ENCODE results near the gene ECE1. TPM values are rescaled to one million over a fixed set of nuclear protein-coding genes. Genes with fewer than 3 reads are reported as not detected.

Gene ECE1
- total and polyA plus RNA-seq, 7 experiments from 2014 or later: 21.3 to 97.4 (median 71.2) TPM

GRCh38 chr1:21313203-21313885, 23.1 kb upstream of the ECE1 start:
- ATAC-seq: no peak
- Mint-ChIP-seq H3K4me1 (peaks cover 34 to 68% (median 49%) of the 10 kb centered on the region in 7 donors), H3K27ac (peak overlapping the region in 3 of 9 donors; percentile 12 to 68 (median 20))

GRCh38 chr1:21312407-21312992, 22.2 kb upstream of the ECE1 start:
- H3K27ac Mint-ChIP-seq: no peak overlapping the region
- H3K36me3 Mint-ChIP-seq: peaks cover 4 to 14% (median 11%) of the 10 kb centered on the region in 5 donors
- H3K4me3 ChIP-seq (ENCODE audit: low read length): no peak overlapping the region
- POLR2A ChIA-PET: interaction anchor here (1.7 to 23.1 kb wide), 3 partner anchors 10 to 19 kb away, joined by 9 to 427 read pairs (median 12); partner anchors contain the start of gene ECE1
- peaks cover 37 to 73% (median 54%) of the 10 kb centered on the region in 7 donors for H3K4me1 Mint-ChIP-seq
- H3K27me3 Mint-ChIP-seq: no peaks in the 10 kb centered on the region
- no peak overlapping the region for H3K4me3 Mint-ChIP-seq
- no peak overlapping the region for H3K27ac ChIP-seq (ENCODE audit: low read depth, low read length)
- H3K36me3 ChIP-seq (ENCODE audit: control insufficient read depth in 2 of 3, insufficient read depth in 3 of 3, low read length in 3 of 3): peaks cover 0 to 5% (median 4%) of the 10 kb centered on the region in 3 experiments
- H3K9me3 ChIP-seq (ENCODE audit: control insufficient read depth in 2 of 3, low read length in 3 of 3): no peaks in the 10 kb centered on the region
- peaks cover 0 to 31% of the 10 kb centered on the region in 2 donors for H3K4me1 ChIP-seq (ENCODE audit: control insufficient read depth in 2 of 2, insufficient read depth in 2 of 2, low read length in 2 of 2)
- no peak for DNase-seq
- H3K9me3 Mint-ChIP-seq: no peaks in the 10 kb centered on the region
- no peaks in the 10 kb centered on the region for H3K27me3 ChIP-seq (ENCODE audit: control insufficient read depth in 2 of 2, insufficient read depth in 2 of 2, low read length in 2 of 2)
- no peak for ATAC-seq
- intact Hi-C loops (cut with micrococcal nuclease): no loop called here
- CTCF ChIA-PET: interaction anchor here (0.9 to 3.0 kb wide), 3 partner anchors 10 to 20 kb away, joined by 3 to 8 read pairs (median 4); no protein-coding TSS in a partner anchor

More at GRCh38 chr1:21313203-21313885, 23.1 kb upstream of the ECE1 start:
- Histone ChIP-seq H3K36me3 (ENCODE audit: control insufficient read depth in 2 of 3, insufficient read depth in 3 of 3, low read length in 3 of 3) (peaks cover 0 to 5% (median 5%) of the 10 kb centered on the region in 3 experiments), H3K27me3 (ENCODE audit: control insufficient read depth in 2 of 2, insufficient read depth in 2 of 2, low read length in 2 of 2) (no peaks in the 10 kb centered on the region), H3K4me1 (ENCODE audit: control insufficient read depth in 2 of 2, insufficient read depth in 2 of 2, low read length in 2 of 2) (peaks cover 0 to 23% of the 10 kb centered on the region in 2 donors), H3K4me3 (ENCODE audit: low read length) (no peak overlapping the region), H3K9me3 (ENCODE audit: control insufficient read depth in 2 of 3, low read length in 3 of 3) (no peaks in the 10 kb centered on the region), H3K27ac (ENCODE audit: low read depth, low read length) (no peak overlapping the region)
- intact Hi-C loops (cut with micrococcal nuclease): no loop called here
- CTCF ChIA-PET: interaction anchor here (0.6 to 3.0 kb wide), 5 partner anchors 11 to 47 kb away, joined by 3 to 8 read pairs (median 4); no protein-coding TSS in a partner anchor
- Mint-ChIP-seq H3K4me3 (peak overlapping the region in 1 of 10 donors; percentile 32), H3K27me3 (no peaks in the 10 kb centered on the region), H3K9me3 (no peaks in the 10 kb centered on the region), H3K36me3 (peaks cover 4 to 19% (median 11%) of the 10 kb centered on the region in 5 donors)
- POLR2A ChIA-PET: interaction anchor here (1.7 to 23.1 kb wide), 3 partner anchors 9 to 19 kb away, joined by 9 to 427 read pairs (median 12); partner anchors contain the start of gene ECE1
- no peak for DNase-seq

GRCh38 chr1:21311016-21311415, 20.8 kb upstream of the ECE1 start:
- no peaks in the 10 kb centered on the region for H3K9me3 ChIP-seq (ENCODE audit: control insufficient read depth in 2 of 3, low read length in 3 of 3)
- ChIA-PET CTCF (interaction anchor here (0.9 kb wide), 1 partner anchor 58 kb away, joined by 3 read pairs; no protein-coding TSS in a partner anchor), POLR2A (interaction anchor here (23.1 kb wide), 1 partner anchor 17 kb away, joined by 427 read pairs; the partner anchor contains the start of gene ECE1)
- peak overlapping the region in 4 of 9 donors; percentile 11 to 85 (median 62) for H3K27ac Mint-ChIP-seq
- no peak for ATAC-seq
- H3K4me1 Mint-ChIP-seq: peaks cover 42 to 77% (median 58%) of the 10 kb centered on the region in 7 donors
- H3K9me3 Mint-ChIP-seq: no peaks in the 10 kb centered on the region
- H3K27ac ChIP-seq (ENCODE audit: low read depth, low read length): no peak overlapping the region
- H3K4me1 ChIP-seq (ENCODE audit: control insufficient read depth in 2 of 2, insufficient read depth in 2 of 2, low read length in 2 of 2): peaks cover 0 to 39% of the 10 kb centered on the region in 2 donors
- no peaks in the 10 kb centered on the region for H3K27me3 ChIP-seq (ENCODE audit: control insufficient read depth in 2 of 2, insufficient read depth in 2 of 2, low read length in 2 of 2)
- DNase-seq: no peak
- H3K36me3 Mint-ChIP-seq: peaks cover 0 to 10% (median 9%) of the 10 kb centered on the region in 5 donors
- intact Hi-C loops (cut with micrococcal nuclease): no loop called here
- no peak overlapping the region for H3K4me3 ChIP-seq (ENCODE audit: low read length)
- no peaks in the 10 kb centered on the region for H3K27me3 Mint-ChIP-seq
- no peak overlapping the region for H3K4me3 Mint-ChIP-seq
- peaks cover 0 to 5% (median 0%) of the 10 kb centered on the region in 3 experiments for H3K36me3 ChIP-seq (ENCODE audit: control insufficient read depth in 2 of 3, insufficient read depth in 3 of 3, low read length in 3 of 3)

GRCh38 chr1:21308847-21309652, 18.8 kb upstream of the ECE1 start:
- peak overlapping the region in 8 of 9 donors; percentile 4 to 81 (median 38) for H3K27ac Mint-ChIP-seq
- CTCF ChIA-PET: interaction anchor here (0.6 kb wide), 1 partner anchor 26 kb away, joined by 5 read pairs; no protein-coding TSS in a partner anchor

GRCh38 chr1:21308330-21308729, 18.1 kb upstream of the ECE1 start:
- Histone ChIP-seq H3K4me3 (ENCODE audit: low read length) (no peak overlapping the region), H3K27me3 (ENCODE audit: control insufficient read depth in 2 of 2, insufficient read depth in 2 of 2, low read length in 2 of 2) (no peaks in the 10 kb centered on the region), H3K9me3 (ENCODE audit: control insufficient read depth in 2 of 3, low read length in 3 of 3) (no peaks in the 10 kb centered on the region), H3K4me1 (ENCODE audit: control insufficient read depth in 2 of 2, insufficient read depth in 2 of 2, low read length in 2 of 2) (peaks cover 2 to 36% of the 10 kb centered on the region in 2 donors), H3K27ac (ENCODE audit: low read depth, low read length) (no peak overlapping the region), H3K36me3 (ENCODE audit: control insufficient read depth in 2 of 3, insufficient read depth in 3 of 3, low read length in 3 of 3) (peaks cover 0 to 5% (median 0%) of the 10 kb centered on the region in 3 experiments)
- CTCF ChIA-PET: interaction anchor here (0.6 to 1.4 kb wide), 2 partner anchors 14 to 27 kb away, joined by 3 to 5 read pairs; no protein-coding TSS in a partner anchor
- intact Hi-C loops (cut with micrococcal nuclease): no loop called here
- no peak for ATAC-seq
- H3K4me3 Mint-ChIP-seq: peak overlapping the region in 4 of 10 donors; percentile 28 to 57 (median 38)
- peaks cover 33 to 79% (median 70%) of the 10 kb centered on the region in 7 donors for H3K4me1 Mint-ChIP-seq
- H3K36me3 Mint-ChIP-seq: peaks cover 0 to 9% (median 7%) of the 10 kb centered on the region in 5 donors
- H3K27ac Mint-ChIP-seq: peak overlapping the region; percentile 45 to 80 (median 66)
- no peaks in the 10 kb centered on the region for H3K9me3 Mint-ChIP-seq
- POLR2A ChIA-PET: interaction anchor here (0.6 to 23.1 kb wide), 2 partner anchors 14 to 26 kb away, joined by 3 to 427 read pairs; partner anchors contain the start of gene ECE1
- H3K27me3 Mint-ChIP-seq: no peaks in the 10 kb centered on the region
- no peak for DNase-seq

More at GRCh38 chr1:21308847-21309652, 18.8 kb upstream of the ECE1 start:
- ATAC-seq: no peak
- peaks cover 38 to 85% (median 66%) of the 10 kb centered on the region in 7 donors for H3K4me1 Mint-ChIP-seq
- POLR2A ChIA-PET: interaction anchor here (1.1 to 23.1 kb wide), 2 partner anchors 15 to 20 kb away, joined by 3 to 427 read pairs; partner anchors contain the start of gene ECE1
- intact Hi-C loops (cut with micrococcal nuclease): no loop called here
- DNase-seq: no peak
- Histone ChIP-seq H3K4me3 (ENCODE audit: low read length) (no peak overlapping the region), H3K9me3 (ENCODE audit: control insufficient read depth in 2 of 3, low read length in 3 of 3) (no peaks in the 10 kb centered on the region), H3K36me3 (ENCODE audit: control insufficient read depth in 2 of 3, insufficient read depth in 3 of 3, low read length in 3 of 3) (peaks cover 0 to 5% (median 0%) of the 10 kb centered on the region in 3 experiments), H3K27ac (ENCODE audit: low read depth, low read length) (no peak overlapping the region), H3K27me3 (ENCODE audit: control insufficient read depth in 2 of 2, insufficient read depth in 2 of 2, low read length in 2 of 2) (no peaks in the 10 kb centered on the region), H3K4me1 (ENCODE audit: control insufficient read depth in 2 of 2, insufficient read depth in 2 of 2, low read length in 2 of 2) (peaks cover 0 to 34% of the 10 kb centered on the region in 2 donors)
- H3K27me3 Mint-ChIP-seq: no peaks in the 10 kb centered on the region
- H3K9me3 Mint-ChIP-seq: no peaks in the 10 kb centered on the region
- peak overlapping the region in 4 of 10 donors; percentile 18 to 27 (median 23) for H3K4me3 Mint-ChIP-seq
- peaks cover 0 to 9% (median 7%) of the 10 kb centered on the region in 5 donors for H3K36me3 Mint-ChIP-seq

Data from naive thymus-derived CD4-positive, alpha-beta T cell (primary cell).